GM12864 (cell line): ENCODE results near the gene ATP4A.
"Not testable (repeated sequence)": the region's sequence is repeated elsewhere in the genome, so short reads cannot be mapped to it uniquely, and the experiment has no call there.

Source experiments
- DNase-seq: peaks from one replicate; pipeline ENCODE4 v3.0.0-alpha.2; 2011; ENCODE audit warnings: low read depth
- H3K4me3 ChIP-seq: 2 replicates; pipeline ENCODE4 v1.5.1; 2011; ENCODE audit warnings: mild to moderate bottlenecking, low read depth, low read length, control low read depth
- CTCF ChIP-seq: IDR thresholded peaks from 2 replicates; pipeline ENCODE4 v1.5.1; 2011; ENCODE audit warnings: low read depth, mild to moderate bottlenecking, moderate library complexity, low read length, control low read depth, inconsistent platforms; ENCODE audit errors: missing control alignments

The ATP4A gene

GRCh38 chr19:35601971-35602370, 38.5 kb upstream of the ATP4A start:
- TF ChIP-seq CTCF = no peak
- DNase-seq = no peak
- H3K4me3 ChIP-seq = no peak overlapping the region

GRCh38 chr19:35596366-35596999, 33.0 kb upstream of the ATP4A start:
- no peak for TF ChIP-seq CTCF
- no peak overlapping the region for H3K4me3 ChIP-seq
- DNase-seq = peak; percentile 56

- TF ChIP-seq CTCF = no peak
- DNase-seq = no peak
- H3K4me3 ChIP-seq = no peak overlapping the region
These were observed 32.5 kb upstream of the ATP4A start for GRCh38 chr19:35595928-35596327.

DNA sequence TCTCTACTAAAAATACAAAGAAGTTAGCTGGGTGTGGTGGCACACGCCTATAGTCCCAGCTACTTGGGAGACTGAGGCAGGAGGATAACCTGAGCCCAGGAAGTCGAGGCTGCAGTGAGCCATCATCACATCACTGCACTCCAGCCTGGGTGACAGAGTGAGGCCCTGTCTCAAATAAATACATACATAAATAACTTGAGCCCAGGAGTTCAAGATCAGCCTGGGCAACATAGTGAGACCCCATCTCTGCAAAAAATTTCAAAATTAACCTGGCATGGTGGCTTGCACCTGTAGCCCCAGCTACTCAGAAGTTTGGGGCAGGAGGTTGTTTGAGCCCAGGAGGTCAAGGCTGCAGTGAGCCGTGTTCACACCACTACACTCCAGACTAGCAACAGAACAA, 31.6 kb upstream of the ATP4A start:
- H3K4me3 ChIP-seq, DNase-seq: not testable (repeated sequence)

GRCh38 chr19:35592226-35592625, 28.8 kb upstream of the ATP4A start:
- no peak overlapping the region for H3K4me3 ChIP-seq
- peak; percentile 83 for TF ChIP-seq CTCF
- DNase-seq = peak; percentile 31

- H3K4me3 ChIP-seq = no peak overlapping the region
- no peak for DNase-seq
- TF ChIP-seq CTCF = no peak
These were observed 27.4 kb upstream of the ATP4A start for GRCh38 chr19:35590875-35591274.

DNA sequence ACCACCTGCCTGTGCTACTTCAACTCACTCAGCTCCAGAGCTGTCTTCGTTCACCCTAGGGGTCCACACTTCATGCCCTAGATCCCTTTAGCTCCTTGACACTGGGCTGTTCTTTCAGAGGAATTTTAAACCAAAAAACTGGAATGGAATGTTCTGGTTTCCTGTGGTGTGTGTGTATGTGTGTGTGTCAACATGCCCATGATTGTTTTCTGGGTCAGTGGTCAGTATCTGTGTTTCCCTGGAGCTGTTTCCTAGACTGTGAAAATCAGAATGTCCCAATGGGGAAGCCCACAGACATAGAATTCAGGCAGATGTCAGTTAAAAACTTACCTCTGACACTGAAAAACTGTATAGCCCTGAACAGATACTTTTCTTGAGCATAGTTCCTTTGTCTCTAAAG, 23.9 kb upstream of the ATP4A start:
- TF ChIP-seq CTCF = no peak
- DNase-seq = no peak
- no peak overlapping the region for H3K4me3 ChIP-seq
